ENCODE results near the gene FGR.

The FGR gene

DNA sequence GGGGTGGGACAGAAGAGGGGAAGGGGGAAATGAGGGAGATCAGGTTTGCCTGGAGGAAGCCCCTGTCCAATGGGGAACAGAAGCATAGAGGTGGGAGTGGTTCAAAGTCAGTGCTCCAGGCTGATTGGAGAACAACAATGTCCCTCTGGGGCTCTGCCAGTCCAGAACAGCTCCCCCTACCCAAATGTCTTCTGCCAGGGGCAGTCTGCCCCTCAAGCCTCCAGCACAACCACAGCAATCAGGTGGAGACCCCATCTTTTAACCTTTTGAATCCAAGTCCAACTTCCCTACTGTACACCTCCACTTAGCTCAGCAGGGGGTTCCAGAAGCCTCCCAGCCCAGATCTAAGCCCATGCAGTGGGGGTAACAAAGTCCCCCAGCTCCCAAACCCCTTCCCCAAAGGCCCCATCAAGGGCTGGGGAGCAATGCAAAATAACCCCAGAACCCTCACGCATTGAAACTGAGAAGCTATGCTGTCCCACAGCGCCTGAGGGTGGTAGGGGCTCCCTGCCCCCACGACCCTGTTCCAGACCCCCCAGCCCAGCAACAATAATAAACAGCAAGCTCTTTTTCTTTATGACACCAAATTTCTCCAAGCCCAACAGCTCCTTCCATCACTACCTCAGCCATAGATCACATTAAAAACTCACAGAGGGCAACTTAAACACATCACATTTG is 34.3 kb downstream of the FGR start:
- DNase-seq (ENCODE audit: low read depth) = no peak

DNA sequence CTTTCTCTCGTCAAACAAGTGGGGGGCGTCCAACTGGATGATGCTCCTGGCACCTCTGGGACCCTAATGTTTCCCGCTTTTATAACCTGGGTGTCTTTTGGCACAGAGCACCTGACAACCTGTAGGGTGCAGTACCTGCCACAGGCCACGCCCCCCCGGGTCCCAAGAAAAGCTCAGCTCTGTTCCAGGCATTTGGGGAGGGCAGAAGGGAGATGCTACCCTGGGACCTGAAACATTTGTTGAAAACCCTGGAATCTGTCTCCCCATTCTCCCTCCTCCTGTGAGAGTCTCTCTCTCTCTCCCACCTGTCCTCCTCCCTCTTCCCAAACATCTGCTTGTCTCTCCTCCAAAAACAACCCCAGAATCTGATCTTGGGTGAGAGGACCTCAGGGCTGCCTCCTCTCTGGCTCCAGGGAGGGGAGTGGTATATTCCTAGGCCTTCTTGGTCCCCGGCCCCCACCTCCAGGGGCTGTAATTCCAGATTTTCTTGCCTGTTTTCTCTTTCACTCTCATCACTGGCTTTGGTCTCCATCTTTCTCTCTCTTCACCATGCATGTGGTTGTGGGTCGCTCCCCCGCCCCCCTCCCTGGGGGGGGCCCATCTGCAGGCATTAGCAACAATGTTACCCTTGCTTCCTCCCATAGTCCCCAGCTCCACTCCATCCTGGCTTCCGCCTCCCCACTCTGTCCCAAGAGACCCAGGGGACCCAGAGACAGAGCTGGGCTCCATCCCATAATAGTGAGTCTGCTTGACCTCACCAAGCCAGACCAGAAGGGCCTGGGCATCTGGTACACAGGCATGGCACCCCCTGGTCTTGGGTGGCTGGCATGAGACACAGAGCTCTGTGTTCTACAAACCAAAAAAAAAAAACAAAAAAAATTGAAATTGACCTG is 35.1 kb downstream of the FGR start:
- DNase-seq (ENCODE audit: low read depth) = no peak

DNA sequence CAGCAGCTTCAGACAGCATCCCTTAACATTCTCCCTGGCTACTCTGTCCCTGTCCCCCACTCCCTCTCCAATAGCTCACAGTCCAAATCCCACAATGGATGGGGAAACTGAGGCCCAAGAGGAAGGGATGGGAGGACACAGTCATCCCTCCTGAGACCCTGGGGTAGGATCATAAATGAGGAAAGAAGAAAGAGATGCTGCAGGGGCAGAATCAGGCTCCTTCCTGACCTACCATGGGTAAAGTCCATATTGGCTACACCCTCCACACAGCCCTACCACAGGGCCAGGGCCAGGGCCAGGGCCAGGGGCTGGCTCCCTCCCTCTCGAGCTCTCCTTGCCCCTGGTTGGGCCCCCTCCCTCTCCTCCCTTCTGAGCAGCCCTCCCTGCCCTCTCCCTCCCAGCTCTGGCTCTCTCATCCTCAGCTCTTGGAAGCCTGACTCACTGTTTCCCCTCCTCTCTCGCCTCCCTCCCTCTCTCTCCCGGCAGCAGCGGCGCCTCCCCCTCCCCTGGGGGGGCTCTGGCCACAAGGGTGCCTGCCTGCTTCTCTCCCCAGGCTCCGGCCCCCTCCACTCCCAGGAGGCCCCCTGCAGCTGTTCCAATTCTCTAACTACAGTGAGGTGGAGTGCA is 36.0 kb downstream of the FGR start:
- no peak for DNase-seq (ENCODE audit: low read depth)

DNA sequence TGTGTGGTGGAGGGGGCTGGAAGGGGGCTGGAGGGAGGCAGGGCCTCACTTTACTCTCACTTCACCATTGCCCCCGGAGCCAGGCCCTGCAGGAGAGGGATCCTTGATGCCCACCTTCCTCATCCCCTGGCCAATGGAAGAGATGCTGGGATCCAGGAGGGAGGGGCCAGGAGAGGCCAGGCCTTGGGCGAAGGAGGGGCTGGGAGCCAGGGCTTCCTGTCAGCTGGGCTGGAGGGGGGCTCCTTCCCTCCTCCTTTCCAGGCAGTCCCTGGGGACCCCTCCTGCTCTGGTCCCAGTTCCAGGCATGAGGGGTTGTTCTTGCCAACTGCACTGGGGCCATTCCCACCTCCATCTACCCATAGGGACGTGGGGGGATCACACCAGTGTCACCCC is 36.7 kb downstream of the FGR start:
- no peak for DNase-seq (ENCODE audit: low read depth)

DNA sequence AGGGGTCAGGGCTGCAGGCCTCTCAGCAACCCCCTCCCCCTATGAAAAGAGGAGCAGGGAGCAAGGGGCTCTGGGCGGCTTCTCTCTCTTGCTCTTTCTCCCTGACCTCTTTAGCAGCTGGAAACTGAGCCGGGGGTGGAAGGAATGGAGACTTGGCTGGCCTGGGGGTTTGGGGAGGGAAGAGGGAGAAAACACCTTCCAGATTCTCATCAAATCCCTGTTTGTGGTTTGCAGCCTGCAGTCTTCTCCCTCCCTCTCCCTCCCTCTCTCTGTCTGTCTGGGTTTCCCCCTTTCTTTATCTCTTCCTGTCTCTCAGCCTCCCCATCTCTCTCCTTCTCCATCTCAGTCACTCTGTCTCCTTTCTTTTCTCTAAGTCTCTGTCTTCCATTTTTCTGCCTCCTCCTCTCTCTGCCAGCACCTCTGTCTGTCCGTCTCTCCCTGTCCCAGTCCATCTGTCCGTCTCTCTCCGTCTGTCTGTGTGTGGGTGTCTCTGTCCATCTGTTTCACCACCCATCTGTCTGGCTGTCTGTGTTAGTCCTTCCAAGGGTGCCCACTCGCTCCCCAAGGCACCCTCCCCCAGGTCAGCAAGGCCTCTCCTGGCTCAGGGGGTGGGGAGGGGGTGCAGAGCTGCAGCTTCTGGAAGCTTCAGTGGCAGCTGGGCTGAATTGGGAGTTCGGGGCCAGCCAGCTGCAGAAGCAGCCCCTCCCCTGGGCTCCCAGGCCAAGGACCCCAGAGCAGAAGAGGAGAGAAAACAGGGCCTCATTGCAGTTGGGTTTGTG is 37.3 kb downstream of the FGR start:
- DNase-seq (ENCODE audit: low read depth) = no peak

DNA sequence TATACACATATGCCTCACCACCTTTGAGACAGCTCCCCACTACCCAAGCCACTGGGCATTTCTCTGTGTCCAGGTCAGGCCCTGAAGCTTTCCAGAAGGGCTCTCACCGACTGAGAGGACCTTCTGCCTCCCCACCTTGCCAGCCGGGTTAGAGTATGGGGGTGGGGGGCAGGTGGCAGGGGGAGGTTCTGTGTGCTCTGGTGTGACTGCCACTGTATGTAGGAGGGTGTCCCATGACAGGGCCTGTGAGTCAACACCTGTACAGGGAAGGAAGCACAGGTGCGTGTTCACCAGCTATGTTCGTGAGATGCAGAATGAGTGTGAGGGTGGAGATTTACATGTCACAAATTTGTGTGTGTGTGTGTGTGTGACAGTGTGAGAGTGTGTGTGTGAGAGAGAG is 38.0 kb downstream of the FGR start:
- DNase-seq (ENCODE audit: low read depth) = no peak

DNA sequence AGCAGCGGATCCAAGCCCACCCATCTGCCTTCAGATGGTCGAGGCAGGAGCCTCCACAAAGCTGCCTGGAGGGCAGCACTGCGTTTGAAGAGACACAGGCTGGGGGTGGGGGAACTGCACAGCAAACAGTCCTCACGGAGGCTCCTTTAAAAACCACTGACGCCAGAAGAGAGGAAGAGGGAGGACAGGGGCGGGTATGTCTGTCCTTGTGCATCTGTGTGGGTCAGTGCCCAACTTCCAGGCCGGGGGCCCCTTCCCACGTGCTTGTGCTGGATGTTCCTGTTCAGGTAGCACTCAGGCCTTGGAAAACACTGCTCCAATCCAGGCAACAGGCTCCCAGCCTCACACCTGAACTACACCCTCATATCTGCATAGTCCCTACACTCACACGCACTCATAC is 38.7 kb downstream of the FGR start:
- no peak for DNase-seq (ENCODE audit: low read depth)

DNA sequence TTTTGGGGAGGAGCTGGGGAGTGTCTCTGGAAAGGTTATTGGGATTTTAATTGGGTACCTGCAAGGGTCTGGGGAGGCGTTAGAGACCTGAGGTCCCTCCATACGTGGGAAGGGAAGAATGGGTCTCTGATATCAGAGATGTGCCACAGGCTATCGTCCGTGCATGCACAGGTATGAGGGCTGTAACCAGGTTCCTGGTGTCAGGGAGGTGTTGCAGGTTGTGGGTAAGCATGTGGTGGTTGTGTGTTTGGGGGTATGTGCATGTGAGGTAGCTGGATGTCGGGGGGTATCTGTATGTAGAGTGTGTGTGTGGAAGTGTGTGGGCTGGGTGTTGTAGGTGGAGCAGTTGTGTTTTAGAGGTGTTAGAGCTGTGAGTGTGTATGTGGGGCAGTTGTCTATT is 39.4 kb downstream of the FGR start:
- no peak for DNase-seq (ENCODE audit: low read depth)

DNA sequence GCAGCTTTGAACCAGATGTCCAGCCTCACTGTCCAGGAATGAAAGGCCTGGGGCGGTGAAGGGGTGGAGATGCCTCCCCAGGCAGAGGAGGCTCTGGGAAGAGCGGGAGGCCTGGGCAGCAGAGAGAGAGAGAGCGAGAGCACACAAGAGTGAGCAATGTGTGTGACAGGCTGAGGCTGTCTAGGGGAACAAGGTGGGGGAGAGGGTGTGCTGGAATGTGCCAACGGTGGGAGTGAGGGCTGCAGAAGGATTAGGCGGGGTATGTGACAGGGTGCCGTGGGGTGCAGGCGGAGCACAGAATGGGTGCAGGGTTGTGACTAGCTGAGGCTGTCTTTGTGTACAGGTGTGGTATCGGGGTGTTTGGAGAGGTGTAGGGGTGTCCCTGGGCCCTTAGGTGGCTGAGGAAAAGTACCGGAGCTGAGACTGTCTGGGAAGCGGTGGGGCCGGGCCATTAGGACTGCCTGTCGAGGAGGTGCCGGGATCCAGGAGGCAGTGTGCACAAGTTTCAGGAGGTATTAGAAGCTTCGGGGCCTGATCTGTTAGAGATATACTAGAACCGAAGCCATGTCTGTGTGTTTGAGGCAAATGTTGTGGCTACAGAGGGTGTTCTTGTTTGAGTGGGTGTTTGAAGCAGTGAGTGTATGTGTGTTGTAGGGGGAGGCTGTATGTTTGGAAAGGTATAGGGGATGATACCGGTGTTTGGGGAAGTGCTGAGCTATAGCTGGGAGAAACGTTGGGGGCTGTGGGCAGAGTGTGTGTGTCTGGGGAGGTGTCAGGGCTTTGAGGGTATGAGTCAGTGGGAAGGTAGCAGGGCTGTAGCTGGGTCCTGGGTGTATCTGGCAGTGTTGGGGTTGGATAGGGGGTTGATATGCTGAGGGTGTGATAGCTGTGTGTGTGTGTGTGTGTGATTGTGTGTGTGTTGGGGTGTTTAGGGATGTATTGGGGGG is 40.1 kb downstream of the FGR start:
- no peak for DNase-seq (ENCODE audit: low read depth)

DNA sequence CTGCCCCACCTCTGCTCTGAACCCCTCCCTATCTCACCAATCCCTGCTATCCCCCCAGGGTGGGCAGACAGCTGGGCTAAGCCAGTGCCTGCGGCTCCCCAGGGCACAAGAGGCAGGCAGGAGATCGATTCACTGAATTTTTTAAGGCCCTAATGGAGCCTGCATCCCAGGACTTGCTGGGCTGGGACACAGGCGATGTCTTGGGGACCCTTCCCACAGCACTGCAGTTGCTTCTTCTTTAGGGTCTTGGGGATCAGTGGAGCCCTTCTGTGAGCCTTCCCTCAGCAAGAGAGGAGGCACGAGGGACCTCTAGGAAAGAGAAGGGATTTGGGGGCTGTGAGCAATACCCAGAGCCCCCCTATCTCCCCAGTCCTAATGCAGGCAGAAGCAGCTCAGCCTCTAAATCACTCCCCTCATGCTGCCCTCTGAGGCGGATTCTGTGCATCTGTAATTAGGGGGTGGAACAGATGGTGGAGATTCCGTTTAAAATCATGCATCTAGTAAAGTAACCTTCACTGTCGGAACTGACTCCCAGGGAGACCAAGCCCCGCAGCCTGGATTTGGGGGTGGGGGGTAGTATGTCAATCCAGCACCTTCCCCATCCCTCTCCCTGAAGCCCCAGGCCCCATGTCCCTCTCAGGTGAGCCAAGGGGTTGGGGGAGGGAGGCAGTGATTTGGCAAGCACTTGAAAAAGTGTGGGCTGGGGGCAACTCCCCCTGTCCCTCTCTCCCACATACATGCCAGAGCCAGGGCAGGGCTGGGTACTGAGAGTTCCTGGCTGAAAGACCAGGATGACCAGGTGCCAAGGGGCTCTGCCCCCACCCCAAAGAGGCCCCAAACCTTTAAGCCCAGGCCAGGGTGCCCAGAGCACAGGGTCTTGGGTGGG is 41.1 kb downstream of the FGR start:
- no peak for DNase-seq (ENCODE audit: low read depth)

DNA sequence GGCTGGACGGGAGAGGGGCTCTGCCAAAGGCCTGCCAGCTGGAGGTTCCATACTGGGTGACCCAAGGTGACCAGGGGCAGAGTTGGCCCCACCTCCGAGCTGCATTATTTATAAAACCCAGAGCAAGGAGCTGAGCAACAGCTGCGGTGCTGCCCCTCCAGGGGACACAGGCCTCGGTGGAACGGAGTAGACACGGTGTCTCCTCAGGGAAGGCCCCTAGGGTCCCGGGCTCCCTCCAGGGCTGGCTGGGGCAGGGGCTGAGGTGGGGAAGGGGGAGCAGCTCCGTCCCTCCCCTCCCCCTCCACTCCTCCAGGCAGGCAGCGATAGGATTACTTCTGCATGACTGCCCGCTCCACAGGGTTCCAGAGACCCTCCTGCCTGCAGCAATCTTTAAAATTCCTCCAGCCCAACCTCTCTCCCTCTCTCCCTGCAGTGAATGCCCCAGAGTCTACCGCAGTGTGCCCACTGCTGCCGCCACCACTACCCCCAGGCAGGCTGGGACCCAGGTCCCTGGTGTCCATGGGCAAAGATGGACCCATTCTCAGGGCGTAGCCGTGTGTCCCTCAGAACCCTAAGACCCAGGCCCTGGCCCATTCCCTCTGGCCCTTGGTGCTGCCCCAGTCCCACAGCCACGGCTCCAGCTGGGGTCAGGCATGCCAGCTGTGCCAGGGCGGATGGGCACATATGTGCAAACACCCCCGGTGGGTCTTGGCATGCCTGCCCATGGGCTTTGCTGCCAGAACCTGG is 41.9 kb downstream of the FGR start:
- DNase-seq (ENCODE audit: low read depth) = no peak

DNA sequence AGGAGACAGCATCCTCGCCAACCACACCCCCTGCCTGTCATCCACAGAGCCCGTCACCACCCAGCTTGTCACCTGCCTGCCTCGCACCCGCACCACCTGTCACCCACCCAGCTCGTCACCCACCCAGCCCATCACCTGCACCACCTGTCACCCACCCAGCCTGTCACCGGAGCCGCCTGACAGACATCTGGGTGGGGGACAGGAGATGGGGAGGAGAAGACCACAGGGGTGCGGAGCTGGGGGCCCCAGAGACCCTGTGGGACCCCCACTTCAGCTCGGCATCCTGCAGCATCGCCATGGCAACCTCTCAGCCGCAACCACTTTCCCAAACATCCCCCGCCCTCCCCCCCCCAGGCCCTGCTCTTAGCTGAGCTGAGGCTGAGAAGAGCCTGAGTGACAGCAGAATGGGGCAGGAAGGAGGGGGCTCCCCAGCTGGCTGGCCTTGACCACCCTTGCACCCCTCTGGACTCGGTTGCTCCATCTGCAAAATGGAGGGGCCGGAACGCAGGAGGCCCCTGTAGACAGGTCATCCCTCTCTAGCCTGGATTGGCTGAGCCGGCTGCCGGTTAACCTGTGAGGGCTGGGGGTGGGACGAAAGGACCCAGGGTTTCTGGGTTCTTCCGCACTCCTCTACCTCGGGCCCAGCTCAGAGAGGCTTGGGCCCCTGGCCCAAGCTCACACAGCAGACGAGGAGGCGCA is 42.6 kb downstream of the FGR start:
- DNase-seq (ENCODE audit: low read depth) = no peak

DNA sequence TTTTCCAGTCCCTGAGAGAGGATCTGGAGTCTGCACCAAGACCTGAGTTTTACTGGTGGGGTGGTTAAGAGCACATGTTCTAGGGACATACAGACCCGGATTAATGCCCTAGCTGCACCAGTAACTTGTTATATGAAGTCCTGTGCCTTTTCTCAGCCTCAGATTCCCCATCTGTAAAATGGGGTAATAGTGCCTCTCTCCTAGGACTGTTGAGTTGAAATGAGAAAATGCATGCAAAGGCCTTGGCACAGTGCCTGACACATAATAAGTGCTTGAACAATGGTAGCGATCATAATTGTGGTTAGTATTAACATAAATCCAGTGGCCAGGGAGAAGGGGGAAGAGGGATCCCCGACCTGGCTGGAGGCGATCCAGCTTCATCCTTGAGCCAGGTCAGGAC is 43.4 kb downstream of the FGR start:
- no peak for DNase-seq (ENCODE audit: low read depth)

DNA sequence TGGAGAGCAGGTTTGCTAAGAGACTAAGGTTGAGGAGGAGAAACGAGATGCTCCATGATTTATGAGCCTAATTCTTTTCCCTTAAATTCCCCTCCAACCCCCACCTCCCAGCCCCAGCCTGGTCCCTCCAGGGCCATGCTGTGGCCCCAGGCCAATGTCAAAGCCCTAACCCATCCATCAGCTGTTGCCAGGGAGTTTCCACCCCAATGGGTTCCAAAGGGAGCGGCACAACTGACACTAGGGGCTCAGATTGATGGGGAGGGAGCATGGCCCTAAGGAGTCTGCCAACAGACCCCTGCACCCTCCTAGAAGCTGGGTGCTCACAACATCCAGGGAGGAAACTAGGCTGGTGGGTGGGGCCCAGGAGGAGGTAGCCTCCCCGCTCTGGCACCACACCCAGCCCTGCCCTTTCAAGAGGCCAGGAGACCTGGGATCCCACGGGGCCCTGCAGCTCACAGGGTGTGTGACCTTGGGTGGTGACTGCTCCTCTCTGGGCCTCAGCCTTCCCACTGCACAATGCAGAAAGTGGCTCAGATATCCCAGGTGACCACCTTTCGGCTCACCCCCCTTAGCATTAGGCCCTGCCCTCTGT is 44.0 kb downstream of the FGR start:
- no peak for DNase-seq (ENCODE audit: low read depth)

DNA sequence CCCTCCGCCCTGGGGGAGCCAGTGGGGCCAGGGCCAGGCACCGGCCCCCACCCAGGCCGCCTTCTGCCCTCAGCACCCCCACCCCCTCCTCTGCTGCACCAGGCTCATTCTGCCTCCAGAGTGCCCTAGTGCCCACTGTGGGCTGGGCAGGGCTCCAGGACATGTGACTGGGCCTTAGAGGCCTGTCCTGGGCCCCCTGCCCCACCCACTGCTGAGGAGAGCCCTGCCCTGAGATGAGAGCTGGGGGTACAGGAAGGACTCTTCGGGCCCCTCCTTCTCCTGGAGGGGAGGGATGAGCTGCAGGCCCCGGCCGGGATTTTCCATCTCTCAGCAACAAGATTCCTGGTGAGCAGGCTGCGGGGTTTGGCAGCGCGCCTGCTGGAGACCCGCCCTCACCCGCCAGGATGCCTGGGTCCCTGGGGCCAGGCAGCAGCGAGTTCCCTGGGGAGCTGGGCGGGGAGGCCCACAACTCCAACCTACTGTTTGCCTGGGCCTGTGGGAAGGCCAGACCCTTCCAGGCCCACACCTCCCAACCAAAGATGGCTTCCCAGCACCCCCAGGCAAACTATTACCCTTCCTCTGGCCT is 45.1 kb downstream of the FGR start:
- DNase-seq (ENCODE audit: low read depth) = no peak

DNA sequence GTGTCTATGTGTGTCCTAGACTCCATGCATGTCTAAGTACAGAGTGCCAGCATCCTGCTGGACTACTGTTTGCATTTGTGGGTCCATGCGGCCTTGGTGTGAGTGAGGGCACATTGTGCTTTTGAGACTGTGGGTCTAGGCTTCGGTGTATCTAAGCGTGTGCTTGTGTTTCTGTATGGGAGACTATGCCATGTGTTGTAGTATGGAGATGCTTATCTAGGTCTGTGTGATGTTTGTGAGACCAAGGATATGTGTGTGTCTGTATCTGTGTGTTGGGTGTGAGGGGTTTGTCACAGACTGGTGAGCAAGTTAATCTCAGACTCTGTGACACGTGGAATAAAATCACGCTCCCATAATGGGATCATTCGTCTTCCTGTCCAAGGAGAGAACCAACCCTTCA is 45.5 kb downstream of the FGR start:
- DNase-seq (ENCODE audit: low read depth) = no peak

DNA sequence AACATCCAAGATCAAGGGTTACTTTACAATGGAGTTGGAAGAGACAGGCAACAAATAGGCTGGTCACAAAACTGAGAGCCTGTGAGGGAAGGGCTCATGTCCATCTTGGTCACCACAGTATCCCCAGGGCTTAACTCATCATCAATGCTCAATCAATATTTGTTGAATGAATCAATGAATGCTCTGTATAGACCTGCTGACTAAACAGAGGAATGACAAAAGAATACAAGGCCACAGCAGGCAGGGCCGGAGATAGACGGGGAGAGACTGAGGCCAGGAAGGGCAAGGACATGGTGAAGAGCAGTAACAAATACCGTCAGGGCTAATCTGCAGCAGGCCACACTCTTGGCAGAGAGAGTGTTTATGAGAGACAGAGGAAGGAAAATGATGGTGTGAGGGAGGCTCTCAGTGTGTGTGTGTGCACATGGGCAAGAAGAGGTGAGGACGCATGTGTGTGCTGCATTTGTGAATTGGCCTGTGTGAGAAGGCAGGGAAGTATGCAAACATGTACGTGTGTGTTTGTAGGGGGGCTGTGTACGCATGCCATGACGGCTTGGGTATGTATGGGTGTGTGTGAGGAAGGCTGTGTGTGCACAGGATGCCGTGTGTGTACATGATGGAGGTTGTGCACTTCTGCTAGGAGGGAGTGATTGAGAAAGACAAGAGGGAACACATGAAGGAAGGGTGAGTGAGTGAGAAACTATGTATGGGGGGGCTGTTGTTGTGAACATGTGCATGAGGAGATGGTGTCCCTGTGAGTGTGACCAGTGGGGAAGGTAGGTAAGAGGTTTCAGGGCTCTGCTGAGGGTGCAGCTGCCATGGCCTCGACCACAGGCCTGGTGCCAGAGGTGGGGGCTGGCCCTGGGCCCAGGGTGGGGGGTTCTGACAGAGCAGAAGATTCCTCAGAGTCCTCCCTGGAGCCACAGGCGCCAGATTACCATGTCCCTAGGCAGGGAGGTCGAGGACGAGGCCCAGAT is 46.4 kb downstream of the FGR start:
- no peak for DNase-seq (ENCODE audit: low read depth)
